ENCODE measurements around the gene IGLON5.

The IGLON5 gene

DNA sequence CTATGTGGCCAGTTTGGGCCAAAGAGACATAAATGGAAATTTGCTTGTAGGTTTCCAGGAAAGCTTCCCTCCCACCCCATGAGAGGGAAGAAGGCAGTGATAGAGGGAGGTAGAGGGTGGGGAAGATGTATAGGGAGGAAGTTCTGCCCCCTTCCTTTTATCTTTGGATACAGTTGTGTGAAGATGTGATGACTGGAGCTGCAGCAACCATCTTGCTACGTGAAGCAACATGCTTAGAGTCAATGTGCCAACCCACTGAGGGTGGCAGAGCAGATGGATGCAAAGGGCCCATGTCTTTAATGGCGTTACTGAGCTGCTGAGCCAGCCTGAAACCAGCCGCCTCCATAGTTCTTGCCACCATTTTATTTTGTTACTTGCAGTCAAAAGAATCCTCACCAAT lies 19.7 kb downstream of the IGLON5 start:
- no peak for DNase-seq (ENCODE audit: low read depth)
- H3K4me3 ChIP-seq (ENCODE audit: low read length), result no peak overlapping the region
- TF ChIP-seq, protein P1, sequence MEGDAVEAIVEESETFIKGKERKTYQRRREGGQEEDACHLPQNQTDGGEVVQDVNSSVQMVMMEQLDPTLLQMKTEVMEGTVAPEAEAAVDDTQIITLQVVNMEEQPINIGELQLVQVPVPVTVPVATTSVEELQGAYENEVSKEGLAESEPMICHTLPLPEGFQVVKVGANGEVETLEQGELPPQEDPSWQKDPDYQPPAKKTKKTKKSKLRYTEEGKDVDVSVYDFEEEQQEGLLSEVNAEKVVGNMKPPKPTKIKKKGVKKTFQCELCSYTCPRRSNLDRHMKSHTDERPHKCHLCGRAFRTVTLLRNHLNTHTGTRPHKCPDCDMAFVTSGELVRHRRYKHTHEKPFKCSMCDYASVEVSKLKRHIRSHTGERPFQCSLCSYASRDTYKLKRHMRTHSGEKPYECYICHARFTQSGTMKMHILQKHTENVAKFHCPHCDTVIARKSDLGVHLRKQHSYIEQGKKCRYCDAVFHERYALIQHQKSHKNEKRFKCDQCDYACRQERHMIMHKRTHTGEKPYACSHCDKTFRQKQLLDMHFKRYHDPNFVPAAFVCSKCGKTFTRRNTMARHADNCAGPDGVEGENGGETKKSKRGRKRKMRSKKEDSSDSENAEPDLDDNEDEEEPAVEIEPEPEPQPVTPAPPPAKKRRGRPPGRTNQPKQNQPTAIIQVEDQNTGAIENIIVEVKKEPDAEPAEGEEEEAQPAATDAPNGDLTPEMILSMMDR (conservative IDR thresholded peaks at IDR 0.05; ENCODE audit: low read length), result no peak

DNA sequence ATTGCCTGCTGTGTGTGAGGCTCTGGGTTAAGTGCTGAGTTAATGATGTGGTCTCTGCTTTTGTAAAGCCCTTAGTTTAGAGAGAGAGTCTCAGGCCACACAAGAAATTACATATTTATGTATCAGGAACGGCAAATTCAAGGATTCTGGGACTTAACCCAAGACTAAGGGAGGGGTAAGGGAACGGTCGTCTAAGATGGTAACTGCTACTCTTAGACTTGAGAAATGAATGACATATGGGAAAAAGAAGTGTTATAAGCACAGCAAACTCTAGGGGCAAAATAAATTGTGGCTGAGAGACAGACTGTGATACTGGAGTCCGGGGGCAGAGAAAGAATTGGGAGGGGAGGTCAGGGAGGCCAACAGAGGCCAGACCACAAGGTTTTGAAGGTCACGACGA lies 20.3 kb downstream of the IGLON5 start:
- TF ChIP-seq, protein P1 (conservative IDR thresholded peaks at IDR 0.05; ENCODE audit: low read length), result no peak
- DNase-seq (ENCODE audit: low read depth), result no peak
- H3K4me3 ChIP-seq (ENCODE audit: low read length), result no peak overlapping the region

DNA sequence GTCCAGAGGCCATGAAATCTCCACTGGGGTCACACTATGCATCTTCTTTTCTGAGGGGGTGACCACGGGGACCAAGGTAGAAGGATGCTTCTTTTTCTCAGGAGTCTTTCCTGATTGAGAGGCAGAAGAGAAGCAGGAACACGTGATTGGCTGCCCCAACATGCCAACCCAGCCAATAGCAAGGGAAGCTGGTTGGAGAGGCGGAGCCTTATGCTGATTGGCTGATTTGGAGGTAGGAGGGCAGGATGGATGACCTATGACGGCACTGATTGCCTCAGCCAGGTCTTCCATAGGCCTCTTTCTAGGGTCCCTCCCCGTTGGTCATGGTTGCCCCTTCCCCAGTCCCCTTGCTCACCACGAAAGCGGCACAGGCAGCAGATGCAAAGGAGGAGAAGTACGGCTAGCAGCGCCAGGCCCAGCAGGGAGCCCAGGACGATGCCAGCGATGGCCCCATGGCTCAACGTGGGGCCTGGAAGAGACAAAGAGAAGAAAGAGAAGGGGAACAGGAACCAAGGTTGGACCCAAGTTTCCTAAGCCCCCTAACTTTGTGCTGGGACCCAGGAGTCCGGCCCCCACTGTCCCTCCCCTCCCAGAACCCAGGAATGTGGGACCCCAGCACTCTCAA lies 22.5 kb downstream of the IGLON5 start:
- H3K4me3 ChIP-seq (ENCODE audit: low read length), result no peak overlapping the region
- DNase-seq (ENCODE audit: low read depth), result no peak
- TF ChIP-seq, protein P1 (conservative IDR thresholded peaks at IDR 0.05; ENCODE audit: low read length), result no peak

DNA sequence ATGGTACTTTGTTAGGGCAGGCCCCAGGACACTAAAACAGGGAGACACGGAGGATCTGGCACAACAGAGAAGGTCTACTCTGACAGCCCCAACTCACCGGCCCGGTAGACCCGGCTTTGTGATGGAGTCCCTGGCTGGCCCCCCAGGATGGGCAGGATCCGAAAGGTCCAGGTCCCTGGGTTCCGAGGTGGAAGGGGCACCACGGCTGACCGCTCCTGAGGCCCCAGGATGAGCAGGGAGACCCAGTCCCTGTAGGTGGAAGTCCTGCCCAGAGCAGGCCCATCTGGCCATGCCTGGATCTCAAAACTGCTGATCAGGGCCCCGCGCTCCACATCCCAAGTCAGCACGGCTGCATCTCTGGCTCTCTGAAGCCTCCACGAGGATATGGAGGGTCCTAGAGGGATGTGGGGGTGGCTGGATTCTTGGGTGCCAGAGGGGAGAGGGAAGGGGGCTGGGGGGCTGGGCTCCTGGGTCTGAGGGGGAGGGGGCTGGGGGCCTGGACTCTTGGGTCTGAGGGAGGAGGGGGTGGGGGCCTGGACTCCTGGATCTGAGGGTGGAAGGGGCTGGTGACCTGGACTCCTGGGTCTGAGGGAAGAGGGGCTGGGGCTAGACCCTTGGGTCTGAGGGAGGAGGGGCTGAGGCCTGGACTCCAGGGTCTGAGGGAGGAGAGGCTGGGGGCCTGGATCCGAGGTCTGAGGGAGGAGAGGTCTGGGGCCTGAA lies 25.9 kb downstream of the IGLON5 start:
- TF ChIP-seq, protein P1 (conservative IDR thresholded peaks at IDR 0.05; ENCODE audit: low read length), result no peak
- no peak for DNase-seq (ENCODE audit: low read depth)
- no peak overlapping the region for H3K4me3 ChIP-seq (ENCODE audit: low read length)

DNA sequence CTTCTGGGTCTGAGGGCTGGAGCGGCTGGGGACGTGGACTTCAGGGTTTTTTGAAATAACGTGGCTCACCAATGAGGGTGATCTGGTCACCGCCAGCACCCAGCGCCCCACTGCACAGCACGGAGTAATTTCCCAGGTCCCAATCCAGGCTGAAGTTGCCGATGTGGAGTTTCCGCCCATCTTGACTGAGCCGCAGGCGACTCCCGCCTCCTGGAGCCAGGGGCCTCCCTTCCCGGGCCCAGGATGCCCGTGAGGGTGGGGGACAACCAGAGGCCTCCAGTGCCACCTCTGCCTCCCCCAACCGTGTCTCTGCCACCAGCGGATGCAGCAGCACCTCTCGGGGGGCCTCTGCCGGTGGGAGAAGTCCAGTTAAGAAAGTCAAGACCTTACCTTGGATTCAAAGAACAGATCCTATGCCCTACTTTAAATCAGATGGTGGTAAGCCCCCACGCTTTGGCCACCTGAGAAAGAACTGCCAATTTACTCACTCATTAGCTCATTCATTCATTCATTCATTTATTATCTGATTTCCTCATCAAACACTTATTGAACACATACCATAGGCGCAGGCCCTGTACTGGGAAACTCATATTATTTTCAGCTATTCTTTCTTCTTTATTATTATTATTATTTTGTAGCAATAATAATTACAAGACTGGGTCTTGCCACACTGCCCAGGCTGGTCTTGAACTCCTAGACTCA lies 26.6 kb downstream of the IGLON5 start:
- TF ChIP-seq, protein P1 (conservative IDR thresholded peaks at IDR 0.05; ENCODE audit: low read length), result no peak
- no peak for DNase-seq (ENCODE audit: low read depth)
- H3K4me3 ChIP-seq (ENCODE audit: low read length), result no peak overlapping the region; the same call in 1 of the 2 replicates

DNA sequence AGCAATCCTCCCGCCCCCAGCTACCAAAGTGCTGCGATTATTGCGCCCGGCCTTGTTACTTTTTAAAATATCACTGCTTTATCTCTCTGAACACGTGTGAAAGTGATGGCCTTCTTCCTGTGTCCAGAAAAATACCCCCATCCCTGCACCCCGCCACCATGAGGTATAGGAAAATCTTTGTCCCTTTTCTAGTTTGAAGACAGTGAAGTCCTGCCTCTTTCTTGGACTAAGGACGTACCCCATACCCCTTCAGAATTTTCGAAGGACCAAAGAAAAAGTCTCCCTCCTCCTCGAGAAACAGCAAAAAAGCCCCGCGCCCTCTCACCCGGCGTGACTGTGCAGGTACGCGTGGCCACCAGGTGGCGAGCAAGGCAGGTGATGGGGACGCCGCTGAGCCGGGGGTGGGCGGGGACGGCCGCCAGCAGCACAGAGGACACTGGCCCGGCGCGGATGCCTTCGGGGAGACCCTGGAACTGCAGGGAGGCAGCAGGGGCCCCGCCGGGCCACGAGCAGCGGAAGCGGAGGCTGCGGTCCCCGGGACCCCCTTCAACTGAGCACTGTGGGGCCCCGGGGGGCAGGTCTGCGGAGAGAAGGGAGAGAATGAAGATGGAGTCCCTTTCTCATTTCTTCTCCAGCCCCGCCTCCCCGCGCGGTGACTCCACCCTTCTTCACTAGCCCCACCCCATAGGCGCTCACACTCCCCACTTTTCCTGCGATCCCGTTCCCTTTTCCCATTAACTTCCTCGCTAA lies 27.3 kb downstream of the IGLON5 start:
- TF ChIP-seq, protein P1 (conservative IDR thresholded peaks at IDR 0.05; ENCODE audit: low read length), result peak; percentile 64
- DNase-seq (ENCODE audit: low read depth), result peak; percentile 63
- H3K4me3 ChIP-seq (ENCODE audit: low read length), result peak overlapping the region; percentile 68
